GM18498 (cell line): ENCODE measurements around the gene ZNF280C.
"Not testable (repeated sequence)": the region's sequence is repeated elsewhere in the genome, so short reads cannot be mapped to it uniquely, and the experiment has no call there.

ENCODE experiments used
- ATAC-seq: cut with Tn5 transposase; IDR thresholded peaks from one replicate; pipeline ENCODE4 v1.9.1; 2021; ENCODE audit warnings: mild to moderate bottlenecking, moderate library complexity; ENCODE audit not compliant: unreplicated experiment

The ZNF280C gene

GRCh38 chrX:130262231-130262630, 6.5 kb downstream of the ZNF280C start:
- ATAC-seq: no peak

- no peak for ATAC-seq
Observed at GRCh38 chrX:130261296-130261893, 7.3 kb downstream of the ZNF280C start.

GRCh38 chrX:130260316-130260715, 8.4 kb downstream of the ZNF280C start:
- no peak for ATAC-seq

GRCh38 chrX:130253916-130254315, 14.8 kb downstream of the ZNF280C start:
- no peak for ATAC-seq

- no peak for ATAC-seq
Observed at GRCh38 chrX:130251671-130252070, 17.0 kb downstream of the ZNF280C start.

- no peak for ATAC-seq
Observed at GRCh38 chrX:130247996-130248395, 20.7 kb downstream of the ZNF280C start.

- ATAC-seq: no peak
Observed at GRCh38 chrX:130246084-130246483, 22.6 kb downstream of the ZNF280C start.

GRCh38 chrX:130245441-130245840, 23.3 kb downstream of the ZNF280C start:
- ATAC-seq: no peak

GRCh38 chrX:130231184-130231583, 37.5 kb downstream of the ZNF280C start:
- not testable (repeated sequence) for ATAC-seq

- no peak for ATAC-seq
Observed at GRCh38 chrX:130228871-130229270, 39.8 kb downstream of the ZNF280C start.

- no peak for ATAC-seq
Observed at GRCh38 chrX:130224810-130225209, 43.9 kb downstream of the ZNF280C start.

- no peak for ATAC-seq
Observed at GRCh38 chrX:130216320-130216719, 52.4 kb downstream of the ZNF280C start.

GRCh38 chrX:130213376-130213775, 55.3 kb downstream of the ZNF280C start:
- ATAC-seq: no peak

- no peak for ATAC-seq
Observed at GRCh38 chrX:130212371-130212770, 56.3 kb downstream of the ZNF280C start.

- ATAC-seq: no peak
Observed at GRCh38 chrX:130211415-130212186, 57.1 kb downstream of the ZNF280C start.

GRCh38 chrX:130204647-130205046, 64.1 kb downstream of the ZNF280C start:
- ATAC-seq: no peak

GRCh38 chrX:130197464-130197863, 71.2 kb downstream of the ZNF280C start:
- no peak for ATAC-seq

- ATAC-seq: no peak
Observed at GRCh38 chrX:130196466-130196865, 72.2 kb downstream of the ZNF280C start.

- no peak for ATAC-seq
Observed at GRCh38 chrX:130190801-130191200, 77.9 kb downstream of the ZNF280C start.

- no peak for ATAC-seq
Observed at GRCh38 chrX:130186651-130187050, 82.0 kb downstream of the ZNF280C start.

- ATAC-seq: no peak
Observed at GRCh38 chrX:130184857-130185256, 83.8 kb downstream of the ZNF280C start.

GRCh38 chrX:130184168-130184567, 84.5 kb downstream of the ZNF280C start:
- no peak for ATAC-seq
